HepG2 (cell line): ENCODE measurements around the gene RINL. TPM values are rescaled to one million over a fixed set of nuclear protein-coding genes. Genes with fewer than 3 reads are reported as not detected.

ENCODE experiments used
- ARHGAP35 ChIP-seq: sonication (generic); formaldehyde crosslinking; IDR thresholded peaks from 2 replicates; pipeline ENCODE4 v1.9.0; 2022; ENCODE audit warnings: mild to moderate bottlenecking, inconsistent platforms, moderate library complexity, missing genetic modification reagents, borderline replicate concordance
- BRCA1 ChIP-seq: sonication (generic); formaldehyde crosslinking; IDR thresholded peaks from 2 replicates; pipeline ENCODE4 v1.4.0; 2020; ENCODE audit warnings: missing genetic modification reagents
- CREBL2 ChIP-seq: sonication (generic); formaldehyde crosslinking; IDR thresholded peaks from 2 replicates; pipeline ENCODE4 v1.8.1; 2023; ENCODE audit warnings: missing genetic modification reagents, mild to moderate bottlenecking, borderline replicate concordance
- DR1 ChIP-seq: sonication (generic); formaldehyde crosslinking; IDR thresholded peaks from 2 replicates; pipeline ENCODE4 v1.8.0; 2021; ENCODE audit warnings: mild to moderate bottlenecking, missing genetic modification reagents, inconsistent platforms
- FOXJ3 ChIP-seq: sonication (generic); formaldehyde crosslinking; IDR thresholded peaks from 2 replicates; pipeline ENCODE4 v1.4.0; 2020; ENCODE audit warnings: missing genetic modification reagents, mild to moderate bottlenecking, borderline replicate concordance
- KDM5B ChIP-seq: sonication (generic); formaldehyde crosslinking; IDR thresholded peaks from 2 replicates; pipeline ENCODE4 v1.4.0; 2020; ENCODE audit warnings: missing genetic modification reagents, mild to moderate bottlenecking, borderline replicate concordance
- MTF2 ChIP-seq: sonication (generic); formaldehyde crosslinking; IDR thresholded peaks from 2 replicates; pipeline ENCODE4 v1.5.0; 2020; ENCODE audit warnings: missing genetic modification reagents, borderline replicate concordance
- SNAPC2 ChIP-seq: sonication (generic); formaldehyde crosslinking; IDR thresholded peaks from 2 replicates; pipeline ENCODE4 v1.8.1; 2022; ENCODE audit warnings: mild to moderate bottlenecking, missing genetic modification reagents
- SRSF1 ChIP-seq: fragments of 200-400 bp; formaldehyde crosslinking; optimal IDR thresholded peaks from 2 replicates; pipeline ENCODE3; 2017; ENCODE audit warnings: mild to moderate bottlenecking, low read depth, low read length, moderate library complexity
- TBL1XR1 ChIP-seq: fragments of 150-350 bp; IDR thresholded peaks from 2 replicates; pipeline ENCODE4 v1.6.1; 2014; ENCODE audit warnings: borderline replicate concordance, low read length; ENCODE audit not compliant: partially characterized antibody
- ZFP91 ChIP-seq: sonication (generic); formaldehyde crosslinking; IDR thresholded peaks from 2 replicates; pipeline ENCODE4 v1.9.0; 2022; ENCODE audit warnings: missing genetic modification reagents, mild to moderate bottlenecking, borderline replicate concordance
- ZNF382 ChIP-seq: sonication (generic); formaldehyde crosslinking; IDR thresholded peaks from 2 replicates; pipeline ENCODE4 v1.5.0; 2020; ENCODE audit warnings: missing genetic modification reagents, mild to moderate bottlenecking, borderline replicate concordance
- ZNF432 ChIP-seq: sonication (generic); formaldehyde crosslinking; IDR thresholded peaks from 2 replicates; pipeline ENCODE4 v1.5.0; 2020; ENCODE audit warnings: missing genetic modification reagents, mild to moderate bottlenecking, borderline replicate concordance
- ZNF451 ChIP-seq: sonication (generic); formaldehyde crosslinking; IDR thresholded peaks from 2 replicates; pipeline ENCODE4 v1.5.0; 2020; ENCODE audit warnings: mild to moderate bottlenecking, missing genetic modification reagents
- ZNF460 ChIP-seq: sonication (generic); formaldehyde crosslinking; IDR thresholded peaks from 2 replicates; pipeline ENCODE4 v1.5.1; 2020; ENCODE audit warnings: missing genetic modification reagents, mild to moderate bottlenecking, borderline replicate concordance
- polyA plus RNA-seq, 8 experiments: library from polyadenylated mRNA; depleted of rRNA in 3 of 8; stranded (reverse) in 7 of 8; unstranded in 1 of 8; fragments of >200 nt; fragmentation: Illumina TruSeq in 4 of 8; extraction: Trizol in 4 of 8; gene quantifications; 2 replicates each; pipeline versions ENCODE4 v1.2.1 to v1.2.3, GENCODE V29; 2011 to 2016; ENCODE audit warnings: low read depth in 4 of 8, missing spikeins in 1 of 8, mixed read lengths in 1 of 8; ENCODE audit not compliant: insufficient read depth in 1 of 8
- total RNA-seq, 5 experiments: library from RNA; depleted of rRNA; stranded (reverse); fragments of >200 nt; fragmentation: Illumina TruSeq; extraction: Trizol; gene quantifications; 2 replicates each; pipeline ENCODE4 v1.2.3, GENCODE V29; 2016; ENCODE audit warnings: low read depth in 1 of 5
- TF ChIP-seq, protein P1 (sequence below): sonication (generic); formaldehyde crosslinking; IDR thresholded peaks from 2 replicates; pipeline ENCODE4 v1.4.0; 2020; ENCODE audit warnings: mild to moderate bottlenecking, missing genetic modification reagents
- TF ChIP-seq, protein P2 (sequence below): IDR thresholded peaks from 2 replicates; pipeline ENCODE4 v1.6.1; 2016; ENCODE audit warnings: missing genetic modification reagents, missing compliant biosample characterization
- TF ChIP-seq, protein P3 (sequence below): IDR thresholded peaks from 2 replicates; pipeline ENCODE4 v1.6.1; 2012; ENCODE audit warnings: low read length, improper control_type of control experiment

Gene RINL
- total and polyA plus RNA-seq, 2 of the 13 experiments (the other 11 are each of a cell fraction or from before 2014, with no cell fraction given) = 11.4 to 18.0 TPM

DNA sequence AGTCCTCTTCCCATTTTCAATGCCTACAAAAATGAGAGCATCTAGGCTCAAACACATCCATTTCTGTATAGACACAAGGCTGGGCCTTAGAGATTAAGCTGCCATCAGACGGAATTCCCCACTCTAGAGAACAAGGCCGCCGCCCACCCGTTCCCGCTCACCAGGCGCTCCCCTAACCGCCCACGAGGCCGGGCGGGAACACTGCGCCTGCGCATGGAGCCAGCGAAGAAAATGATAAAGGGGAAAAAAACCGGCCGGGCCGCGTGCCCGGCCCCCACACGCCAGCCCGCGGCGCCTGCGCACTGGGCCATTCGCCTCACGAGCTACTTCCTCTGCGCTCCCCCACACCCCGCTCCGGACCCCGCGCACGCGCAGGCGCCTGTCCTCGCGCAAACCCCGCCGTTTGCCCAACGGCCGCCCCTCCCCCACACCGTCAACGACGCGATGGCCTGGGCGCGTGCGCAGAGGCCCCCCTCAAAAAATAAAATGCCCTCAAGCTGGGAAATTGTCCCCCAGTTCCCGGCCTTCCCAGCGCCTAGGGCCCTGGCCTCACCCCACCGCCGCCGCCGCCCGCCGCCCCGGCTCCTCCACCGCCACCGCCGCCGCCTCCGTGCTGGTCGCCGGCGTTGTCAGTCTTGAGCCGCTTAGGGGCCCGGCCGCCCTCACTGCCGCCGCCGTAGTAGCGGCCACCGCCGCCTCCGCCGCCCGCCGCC is 28.8 kb downstream of the RINL start (continued):
- TF ChIP-seq ARHGAP35 (no peak), CREBL2 (CRISPR knock-in tag) (no peak; the same call in 1 of the 2 replicates), BRCA1 (CRISPR knock-in tag) (no peak), ZNF432 (CRISPR knock-in tag) (no peak), ZFP91 (no peak), DR1 (CRISPR knock-in tag) (no peak), ZNF460 (CRISPR knock-in tag) (no peak), FOXJ3 (no peak), SRSF1 (no peak), KDM5B (peak; percentile 37; the same call in 1 of the 2 replicates), SNAPC2 (CRISPR knock-in tag) (no peak), TBL1XR1 (no peak), ZNF382 (CRISPR knock-in tag) (no peak), ZNF451 (CRISPR knock-in tag) (peak; percentile 72; the same call in 1 of the 2 replicates), MTF2 (CRISPR knock-in tag) (no peak)
- TF ChIP-seq, protein P1, sequence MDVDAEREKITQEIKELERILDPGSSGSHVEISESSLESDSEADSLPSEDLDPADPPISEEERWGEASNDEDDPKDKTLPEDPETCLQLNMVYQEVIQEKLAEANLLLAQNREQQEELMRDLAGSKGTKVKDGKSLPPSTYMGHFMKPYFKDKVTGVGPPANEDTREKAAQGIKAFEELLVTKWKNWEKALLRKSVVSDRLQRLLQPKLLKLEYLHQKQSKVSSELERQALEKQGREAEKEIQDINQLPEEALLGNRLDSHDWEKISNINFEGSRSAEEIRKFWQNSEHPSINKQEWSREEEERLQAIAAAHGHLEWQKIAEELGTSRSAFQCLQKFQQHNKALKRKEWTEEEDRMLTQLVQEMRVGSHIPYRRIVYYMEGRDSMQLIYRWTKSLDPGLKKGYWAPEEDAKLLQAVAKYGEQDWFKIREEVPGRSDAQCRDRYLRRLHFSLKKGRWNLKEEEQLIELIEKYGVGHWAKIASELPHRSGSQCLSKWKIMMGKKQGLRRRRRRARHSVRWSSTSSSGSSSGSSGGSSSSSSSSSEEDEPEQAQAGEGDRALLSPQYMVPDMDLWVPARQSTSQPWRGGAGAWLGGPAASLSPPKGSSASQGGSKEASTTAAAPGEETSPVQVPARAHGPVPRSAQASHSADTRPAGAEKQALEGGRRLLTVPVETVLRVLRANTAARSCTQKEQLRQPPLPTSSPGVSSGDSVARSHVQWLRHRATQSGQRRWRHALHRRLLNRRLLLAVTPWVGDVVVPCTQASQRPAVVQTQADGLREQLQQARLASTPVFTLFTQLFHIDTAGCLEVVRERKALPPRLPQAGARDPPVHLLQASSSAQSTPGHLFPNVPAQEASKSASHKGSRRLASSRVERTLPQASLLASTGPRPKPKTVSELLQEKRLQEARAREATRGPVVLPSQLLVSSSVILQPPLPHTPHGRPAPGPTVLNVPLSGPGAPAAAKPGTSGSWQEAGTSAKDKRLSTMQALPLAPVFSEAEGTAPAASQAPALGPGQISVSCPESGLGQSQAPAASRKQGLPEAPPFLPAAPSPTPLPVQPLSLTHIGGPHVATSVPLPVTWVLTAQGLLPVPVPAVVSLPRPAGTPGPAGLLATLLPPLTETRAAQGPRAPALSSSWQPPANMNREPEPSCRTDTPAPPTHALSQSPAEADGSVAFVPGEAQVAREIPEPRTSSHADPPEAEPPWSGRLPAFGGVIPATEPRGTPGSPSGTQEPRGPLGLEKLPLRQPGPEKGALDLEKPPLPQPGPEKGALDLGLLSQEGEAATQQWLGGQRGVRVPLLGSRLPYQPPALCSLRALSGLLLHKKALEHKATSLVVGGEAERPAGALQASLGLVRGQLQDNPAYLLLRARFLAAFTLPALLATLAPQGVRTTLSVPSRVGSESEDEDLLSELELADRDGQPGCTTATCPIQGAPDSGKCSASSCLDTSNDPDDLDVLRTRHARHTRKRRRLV = no peak
- TF ChIP-seq, protein P2, sequence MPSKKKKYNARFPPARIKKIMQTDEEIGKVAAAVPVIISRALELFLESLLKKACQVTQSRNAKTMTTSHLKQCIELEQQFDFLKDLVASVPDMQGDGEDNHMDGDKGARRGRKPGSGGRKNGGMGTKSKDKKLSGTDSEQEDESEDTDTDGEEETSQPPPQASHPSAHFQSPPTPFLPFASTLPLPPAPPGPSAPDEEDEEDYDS (CRISPR knock-in tag) = no peak
- TF ChIP-seq, protein P3, sequence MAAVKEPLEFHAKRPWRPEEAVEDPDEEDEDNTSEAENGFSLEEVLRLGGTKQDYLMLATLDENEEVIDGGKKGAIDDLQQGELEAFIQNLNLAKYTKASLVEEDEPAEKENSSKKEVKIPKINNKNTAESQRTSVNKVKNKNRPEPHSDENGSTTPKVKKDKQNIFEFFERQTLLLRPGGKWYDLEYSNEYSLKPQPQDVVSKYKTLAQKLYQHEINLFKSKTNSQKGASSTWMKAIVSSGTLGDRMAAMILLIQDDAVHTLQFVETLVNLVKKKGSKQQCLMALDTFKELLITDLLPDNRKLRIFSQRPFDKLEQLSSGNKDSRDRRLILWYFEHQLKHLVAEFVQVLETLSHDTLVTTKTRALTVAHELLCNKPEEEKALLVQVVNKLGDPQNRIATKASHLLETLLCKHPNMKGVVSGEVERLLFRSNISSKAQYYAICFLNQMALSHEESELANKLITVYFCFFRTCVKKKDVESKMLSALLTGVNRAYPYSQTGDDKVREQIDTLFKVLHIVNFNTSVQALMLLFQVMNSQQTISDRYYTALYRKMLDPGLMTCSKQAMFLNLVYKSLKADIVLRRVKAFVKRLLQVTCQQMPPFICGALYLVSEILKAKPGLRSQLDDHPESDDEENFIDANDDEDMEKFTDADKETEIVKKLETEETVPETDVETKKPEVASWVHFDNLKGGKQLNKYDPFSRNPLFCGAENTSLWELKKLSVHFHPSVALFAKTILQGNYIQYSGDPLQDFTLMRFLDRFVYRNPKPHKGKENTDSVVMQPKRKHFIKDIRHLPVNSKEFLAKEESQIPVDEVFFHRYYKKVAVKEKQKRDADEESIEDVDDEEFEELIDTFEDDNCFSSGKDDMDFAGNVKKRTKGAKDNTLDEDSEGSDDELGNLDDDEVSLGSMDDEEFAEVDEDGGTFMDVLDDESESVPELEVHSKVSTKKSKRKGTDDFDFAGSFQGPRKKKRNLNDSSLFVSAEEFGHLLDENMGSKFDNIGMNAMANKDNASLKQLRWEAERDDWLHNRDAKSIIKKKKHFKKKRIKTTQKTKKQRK = no peak
